ENCODE data around the gene HRH1.

The HRH1 gene

DNA sequence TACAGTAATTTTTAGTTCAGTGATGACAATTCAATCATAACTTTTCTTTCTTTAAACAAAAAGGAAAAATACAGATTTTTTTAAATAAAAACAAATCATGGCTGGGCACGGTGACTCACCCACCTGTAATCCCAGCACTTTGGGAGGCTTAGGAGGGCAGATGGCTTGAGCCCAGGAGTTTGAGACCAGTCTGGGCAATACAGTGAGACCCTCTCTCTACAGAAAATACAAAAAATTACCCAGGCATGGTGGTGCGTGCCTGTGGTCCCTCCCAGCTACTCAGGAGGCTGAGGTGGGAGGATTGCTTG is 92.3 kb downstream of the HRH1 start:
- H4K20me1 ChIP-seq (ENCODE audit: low read depth, low read length): no peaks in the 10 kb centered on the region
- TF ChIP-seq, protein P1, sequence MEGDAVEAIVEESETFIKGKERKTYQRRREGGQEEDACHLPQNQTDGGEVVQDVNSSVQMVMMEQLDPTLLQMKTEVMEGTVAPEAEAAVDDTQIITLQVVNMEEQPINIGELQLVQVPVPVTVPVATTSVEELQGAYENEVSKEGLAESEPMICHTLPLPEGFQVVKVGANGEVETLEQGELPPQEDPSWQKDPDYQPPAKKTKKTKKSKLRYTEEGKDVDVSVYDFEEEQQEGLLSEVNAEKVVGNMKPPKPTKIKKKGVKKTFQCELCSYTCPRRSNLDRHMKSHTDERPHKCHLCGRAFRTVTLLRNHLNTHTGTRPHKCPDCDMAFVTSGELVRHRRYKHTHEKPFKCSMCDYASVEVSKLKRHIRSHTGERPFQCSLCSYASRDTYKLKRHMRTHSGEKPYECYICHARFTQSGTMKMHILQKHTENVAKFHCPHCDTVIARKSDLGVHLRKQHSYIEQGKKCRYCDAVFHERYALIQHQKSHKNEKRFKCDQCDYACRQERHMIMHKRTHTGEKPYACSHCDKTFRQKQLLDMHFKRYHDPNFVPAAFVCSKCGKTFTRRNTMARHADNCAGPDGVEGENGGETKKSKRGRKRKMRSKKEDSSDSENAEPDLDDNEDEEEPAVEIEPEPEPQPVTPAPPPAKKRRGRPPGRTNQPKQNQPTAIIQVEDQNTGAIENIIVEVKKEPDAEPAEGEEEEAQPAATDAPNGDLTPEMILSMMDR (IDR thresholded peaks at IDR 0.05; ENCODE audit: insufficient read depth, low read length, poor library complexity, severe bottlenecking): no peak
- TF ChIP-seq EZH2phosphoT487 (conservative IDR thresholded peaks at IDR 0.05; ENCODE audit: low read length): no peak
- H3K27ac ChIP-seq (ENCODE audit: low read depth, low read length): no peak overlapping the region

GRCh38 chr3:11247362-11247761 is 93.1 kb downstream of the HRH1 start:
- Histone ChIP-seq H3F3A (ENCODE audit: insufficient read depth) (no peaks in the 10 kb centered on the region), H3K4me2 (ENCODE audit: low read depth, low read length, poor library complexity, severe bottlenecking) (no peak overlapping the region), H4K20me1 (ENCODE audit: low read depth, low read length) (no peaks in the 10 kb centered on the region), H2AFZ (ENCODE audit: low read depth, low read length, severe bottlenecking) (no peak overlapping the region), H3K9me2 (replicated peaks; ENCODE audit: insufficient read depth, low read length) (no peaks in the 10 kb centered on the region), H3K36me3 (ENCODE audit: low read length) (no peaks in the 10 kb centered on the region), H3K27ac (ENCODE audit: low read depth, low read length) (no peak overlapping the region), H3K27me3 (ENCODE audit: low read length) (no peaks in the 10 kb centered on the region), H3K4me3 (ENCODE audit: insufficient read depth, low read length, poor library complexity, severe bottlenecking) (no peak overlapping the region), H3K9me3 (ENCODE audit: insufficient read depth, low read length) (no peaks in the 10 kb centered on the region), H3K9ac (ENCODE audit: low read length) (no peak overlapping the region), H3K79me2 (ENCODE audit: insufficient read depth, low read length) (no peaks in the 10 kb centered on the region)
- TF ChIP-seq EZH2phosphoT487 (conservative IDR thresholded peaks at IDR 0.05; ENCODE audit: low read length): no peak
- TF ChIP-seq, protein P1 (IDR thresholded peaks at IDR 0.05; ENCODE audit: insufficient read depth, low read length, poor library complexity, severe bottlenecking): no peak

More for the DNA sequence above, 92.3 kb downstream of the HRH1 start:
- Histone ChIP-seq H3K36me3 (ENCODE audit: low read length) (no peaks in the 10 kb centered on the region), H3K9ac (ENCODE audit: low read length) (no peak overlapping the region), H3K9me3 (ENCODE audit: insufficient read depth, low read length) (no peaks in the 10 kb centered on the region), H3K4me2 (ENCODE audit: low read depth, low read length, poor library complexity, severe bottlenecking) (no peak overlapping the region), H3F3A (ENCODE audit: insufficient read depth) (no peaks in the 10 kb centered on the region), H2AFZ (ENCODE audit: low read depth, low read length, severe bottlenecking) (no peak overlapping the region), H3K79me2 (ENCODE audit: insufficient read depth, low read length) (no peaks in the 10 kb centered on the region), H3K27me3 (ENCODE audit: low read length) (no peaks in the 10 kb centered on the region), H3K4me3 (ENCODE audit: insufficient read depth, low read length, poor library complexity, severe bottlenecking) (no peak overlapping the region), H3K9me2 (replicated peaks; ENCODE audit: insufficient read depth, low read length) (no peaks in the 10 kb centered on the region)

DNA sequence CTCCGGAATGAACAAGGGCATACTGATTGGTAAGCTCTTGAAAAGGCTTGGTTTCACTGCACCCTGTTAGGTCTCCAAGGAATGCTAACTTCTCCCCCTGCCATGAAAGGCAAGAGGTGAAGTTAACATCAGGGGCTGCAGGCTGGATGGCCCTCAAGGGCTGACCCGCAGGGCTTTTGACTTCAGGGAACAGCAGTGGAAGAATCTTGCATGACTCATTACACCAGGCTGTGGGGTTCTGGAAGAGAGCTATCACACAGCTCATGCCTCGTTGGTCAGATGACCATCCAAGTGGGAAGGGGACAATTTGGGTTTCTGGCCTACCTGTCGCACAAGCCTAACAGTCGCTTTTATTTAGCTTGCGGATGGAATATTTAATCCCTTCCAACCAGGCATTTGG is 94.3 kb downstream of the HRH1 start:
- Histone ChIP-seq H3F3A (ENCODE audit: insufficient read depth) (no peaks in the 10 kb centered on the region), H3K27me3 (ENCODE audit: low read length) (no peaks in the 10 kb centered on the region), H3K36me3 (ENCODE audit: low read length) (no peaks in the 10 kb centered on the region), H3K9ac (ENCODE audit: low read length) (no peak overlapping the region), H3K9me2 (replicated peaks; ENCODE audit: insufficient read depth, low read length) (no peaks in the 10 kb centered on the region), H3K9me3 (ENCODE audit: insufficient read depth, low read length) (no peaks in the 10 kb centered on the region), H3K4me2 (ENCODE audit: low read depth, low read length, poor library complexity, severe bottlenecking) (no peak overlapping the region), H2AFZ (ENCODE audit: low read depth, low read length, severe bottlenecking) (no peak overlapping the region), H3K27ac (ENCODE audit: low read depth, low read length) (no peak overlapping the region), H4K20me1 (ENCODE audit: low read depth, low read length) (no peaks in the 10 kb centered on the region), H3K79me2 (ENCODE audit: insufficient read depth, low read length) (no peaks in the 10 kb centered on the region), H3K4me3 (ENCODE audit: insufficient read depth, low read length, poor library complexity, severe bottlenecking) (no peak overlapping the region)
- TF ChIP-seq, protein P1 (IDR thresholded peaks at IDR 0.05; ENCODE audit: insufficient read depth, low read length, poor library complexity, severe bottlenecking): no peak
